Tibial nerve (tissue), 4 donors: ENCODE measurements around the gene TXNRD3. TPM values are rescaled to one million over a fixed set of nuclear protein-coding genes. Genes with fewer than 3 reads are reported as not detected.

Experiments used
- DNase-seq, 2 donors: peaks; one replicate each; pipeline ENCODE4 v3.0.0-alpha.2; 2019; ENCODE audit warnings: low spot score in 2 of 2
- H3K27ac ChIP-seq, 4 donors: fragments of 200-600 bp; sonication (generic) in 3 of 4; one replicate each; pipeline ENCODE4 v1.5.1; 2017 to 2019; ENCODE audit warnings: mild to moderate bottlenecking in 1 of 4
- H3K27me3 ChIP-seq, 2 donors: fragments of 200-600 bp; sonication (generic) in 1 of 2; one replicate each; pipeline versions ENCODE4 v1.5.1 to v1.6.0; 2017 to 2019
- H3K36me3 ChIP-seq, 3 donors: fragments of 200-600 bp; sonication (generic); one replicate each; pipeline ENCODE4 v1.5.1; 2018 to 2019
- H3K4me1 ChIP-seq, 4 donors: fragments of 200-600 bp; sonication (generic) in 3 of 4; one replicate each; pipeline ENCODE4 v1.5.1; 2017 to 2019
- H3K4me3 ChIP-seq, 4 donors: fragments of 200-600 bp; sonication (generic) in 3 of 4; one replicate each; pipeline ENCODE4 v1.5.1; 2017 to 2019; ENCODE audit warnings: mild to moderate bottlenecking in 1 of 4, moderate library complexity in 1 of 4
- H3K9me3 ChIP-seq, 4 donors: fragments of 200-600 bp; sonication (generic) in 3 of 4; one replicate each; pipeline ENCODE4 v1.5.1; 2017 to 2019
- CTCF ChIP-seq, 5 experiments: fragments of 200-600 bp in 3 of 5; fragments of 450-650 bp in 2 of 5; sonication (generic) in 3 of 5; IDR thresholded peaks; one replicate each; pipeline ENCODE4 v1.5.1; 2016 to 2019; ENCODE audit warnings: antibody characterized with exemption in 5 of 5, mild to moderate bottlenecking in 3 of 5, moderate library complexity in 2 of 5
- EP300 ChIP-seq, 2 donors: sonication (generic); formaldehyde crosslinking; IDR thresholded peaks; one replicate each; pipeline ENCODE4 v1.6.1; 2017; ENCODE audit warnings: antibody characterized with exemption in 2 of 2, mild to moderate bottlenecking in 1 of 2
- POLR2A ChIP-seq, 2 donors: fragments of 450-650 bp; IDR thresholded peaks; one replicate each; pipeline ENCODE4 v1.6.1; 2017; ENCODE audit warnings: antibody characterized with exemption in 2 of 2, mild to moderate bottlenecking in 2 of 2, moderate library complexity in 2 of 2
- WGBS, 2 donors: methylation state at CpG; one replicate each; pipeline ENCODE4 v1.1.5; 2018; 5-methylcytosine and 5-hydroxymethylcytosine counted together
- small RNA-seq: library from RNA; depleted of rRNA; stranded (forward); fragments of <200 nt; gene quantifications from one replicate; pipeline ENCODE3, GENCODE V24; 2016
- total RNA-seq, 4 donors: library from RNA; depleted of rRNA; stranded (reverse); fragments of >200 nt; gene quantifications; one replicate each; pipeline ENCODE4 v1.1.0, GENCODE V29; 2016

TXNRD3 gene
- total RNA-seq, 4 donors from 2014 or later, result 18.6 to 33.3 (median 23.3) TPM

- no peak for DNase-seq
- H3K4me1 ChIP-seq, result no peaks in the 10 kb centered on the region
- no peaks in the 10 kb centered on the region for H3K27me3 ChIP-seq
- no peak overlapping the region for H3K4me3 ChIP-seq
- no peak overlapping the region for H3K27ac ChIP-seq
- WGBS, 2 donors, result 81 to 82% methylated on average over 2 of the region's 2 CpGs
- H3K9me3 ChIP-seq, result peaks cover 0 to 25% (median 0%) of the 10 kb centered on the region in 4 donors
- TF ChIP-seq EP300 (IDR thresholded peaks at IDR 0.05) (no peak), POLR2A (IDR thresholded peaks at IDR 0.05) (no peak), CTCF (IDR thresholded peaks at IDR 0.05) (no peak)
- no peaks in the 10 kb centered on the region for H3K36me3 ChIP-seq
Measured at GRCh38 chr3:126562737-126563276, 92.1 kb downstream of the TXNRD3 start.

GRCh38 chr3:126558336-126559071 lies 96.4 kb downstream of the TXNRD3 start, which contains the start of gene C3orf22:
C3orf22 (minus strand) TSS chr3:126558932; CDS start chr3:126553390, 5,542 bp downstream.
- no peak within 1 kb of the TSS for H3K4me3 ChIP-seq
- DNase-seq, result no peak
- peaks cover 0 to 19% (median 0%) of the 10 kb centered on the region in 4 donors for H3K9me3 ChIP-seq
- H3K27me3 ChIP-seq, result no peaks in the 10 kb centered on the region
- WGBS, 2 donors, result 65 to 70% methylated on average over 8 of the region's 9 CpGs
- H3K36me3 ChIP-seq, result no peaks in the 10 kb centered on the region
- no peak within 1 kb of the TSS for H3K27ac ChIP-seq
- no peaks in the 10 kb centered on the region for H3K4me1 ChIP-seq
- TF ChIP-seq CTCF (IDR thresholded peaks at IDR 0.05) (no peak), POLR2A (IDR thresholded peaks at IDR 0.05) (no peak), EP300 (IDR thresholded peaks at IDR 0.05) (no peak)

- no peak overlapping the region for H3K27ac ChIP-seq
- TF ChIP-seq EP300 (IDR thresholded peaks at IDR 0.05) (no peak), POLR2A (IDR thresholded peaks at IDR 0.05) (no peak), CTCF (IDR thresholded peaks at IDR 0.05) (no peak)
- WGBS, 2 donors, result 62 to 68% methylated on average over 4 to 6 of the region's 6 CpGs
- H3K9me3 ChIP-seq, result peaks cover 0 to 12% (median 0%) of the 10 kb centered on the region in 4 donors
- DNase-seq, result no peak
- H3K36me3 ChIP-seq, result no peaks in the 10 kb centered on the region
- no peaks in the 10 kb centered on the region for H3K4me1 ChIP-seq
- no peaks in the 10 kb centered on the region for H3K27me3 ChIP-seq
- H3K4me3 ChIP-seq, result no peak overlapping the region
Measured at GRCh38 chr3:126557761-126558160, 97.2 kb downstream of the TXNRD3 start.

- WGBS, 2 donors, result 90 to 93% methylated on average over 10 to 11 of the region's 11 CpGs
- no peak overlapping the region for H3K4me3 ChIP-seq
- TF ChIP-seq CTCF (IDR thresholded peaks at IDR 0.05), result no peak
- TF ChIP-seq EP300 (IDR thresholded peaks at IDR 0.05), result no peak
- no peak for TF ChIP-seq POLR2A (IDR thresholded peaks at IDR 0.05)
- peaks cover 0 to 8% (median 0%) of the 10 kb centered on the region in 4 donors for H3K9me3 ChIP-seq
- no peaks in the 10 kb centered on the region for H3K4me1 ChIP-seq
- DNase-seq, result no peak
- no peaks in the 10 kb centered on the region for H3K27me3 ChIP-seq
- no peak overlapping the region for H3K27ac ChIP-seq
- no peaks in the 10 kb centered on the region for H3K36me3 ChIP-seq
Measured at GRCh38 chr3:126557415-126557745, 97.5 kb downstream of the TXNRD3 start.

Small RNA genes within 50 kb of the gene (small RNA-seq; reads per million reads assigned to genes)
- gene RNA5SP138, result not detected

Other genes with a start within 250 kb of the TXNRD3 start
- 10 to 100 TPM; 54.0 to 77.4 (median 68.0) TPM for gene ZXDC, start 179.2 kb downstream of the TXNRD3 start, total RNA-seq
- gene UROC1, start 137.4 kb downstream of the TXNRD3 start, total RNA-seq, result not detected
- gene CHST13, start 131.0 kb downstream of the TXNRD3 start, total RNA-seq, result 1 to 10 TPM in 3 of 4 donors, not detected in 1; 1.0 to 7.2 (median 1.1) TPM
- gene C3orf22, start 96.2 kb downstream of the TXNRD3 start, total RNA-seq, result not detected
- 10 to 100 TPM; 30.3 to 46.5 (median 33.6) TPM for gene CHCHD6, start 49.1 kb upstream of the TXNRD3 start, total RNA-seq